Measurements from ENCODE around the gene NT5C2.

NT5C2 gene

DNA sequence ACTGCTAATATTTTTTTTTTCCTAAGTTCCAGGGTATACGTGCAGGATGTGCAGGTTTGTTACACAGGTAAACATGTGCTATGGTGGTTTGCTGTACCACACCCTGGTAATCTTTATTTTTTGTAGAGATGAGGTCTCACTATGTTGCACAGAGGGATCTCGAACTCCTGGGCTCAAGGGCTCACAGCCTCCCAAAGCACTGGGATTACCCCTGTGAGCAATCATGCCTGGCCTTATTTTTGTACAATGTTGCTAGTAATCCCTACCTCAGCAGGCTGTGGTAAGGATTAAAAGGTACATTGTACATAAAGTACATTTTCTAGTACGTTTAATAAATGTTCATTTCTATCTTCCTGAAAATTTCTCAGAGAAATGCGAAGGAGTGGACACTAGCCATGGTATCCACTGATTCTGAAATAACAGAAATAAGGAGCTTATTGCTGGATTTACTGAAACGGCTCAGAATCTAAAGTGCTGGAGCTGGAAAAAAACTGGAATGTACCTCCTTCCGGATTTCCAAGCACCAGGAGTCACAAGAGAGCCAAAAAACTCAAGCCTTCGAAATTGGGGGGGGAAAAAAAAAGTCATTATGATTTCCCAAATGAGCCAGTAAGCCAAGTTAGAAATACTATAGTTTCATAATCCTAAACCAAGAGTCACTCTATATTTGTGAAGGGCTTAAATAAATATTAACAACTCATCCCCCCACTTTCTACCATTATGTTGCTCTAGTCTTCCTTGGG, 69.6 kb downstream of the NT5C2 start:
- DNase-seq (ENCODE audit: low read depth in 2 of 2), result no peak

GRCh38 chr10:103120977-103121735, 71.9 kb downstream of the NT5C2 start:
- DNase-seq (ENCODE audit: low read depth in 2 of 2), result no peak

DNA sequence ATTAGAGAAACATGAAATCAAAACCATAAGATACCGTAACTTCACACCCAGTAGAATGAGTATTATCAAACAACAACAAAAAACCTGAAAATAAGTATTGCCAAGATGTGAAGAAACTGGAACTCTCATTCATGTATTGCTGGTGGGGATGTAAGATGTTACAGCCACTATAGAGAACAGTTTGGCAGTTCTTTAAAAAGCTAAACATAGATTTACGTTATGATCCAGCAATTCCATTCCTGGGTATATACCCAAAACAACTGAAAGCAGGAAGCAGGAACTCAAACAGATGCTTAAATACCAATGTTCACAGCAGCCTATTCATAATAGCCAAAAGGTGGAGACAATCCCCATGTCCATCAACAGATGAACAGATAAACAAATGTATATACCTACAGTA, 72.5 kb downstream of the NT5C2 start:
- no peak for DNase-seq (ENCODE audit: low read depth in 2 of 2)

- no peak for DNase-seq (ENCODE audit: low read depth in 2 of 2)
Measured at GRCh38 chr10:103117247-103117646, 75.8 kb downstream of the NT5C2 start.

DNA sequence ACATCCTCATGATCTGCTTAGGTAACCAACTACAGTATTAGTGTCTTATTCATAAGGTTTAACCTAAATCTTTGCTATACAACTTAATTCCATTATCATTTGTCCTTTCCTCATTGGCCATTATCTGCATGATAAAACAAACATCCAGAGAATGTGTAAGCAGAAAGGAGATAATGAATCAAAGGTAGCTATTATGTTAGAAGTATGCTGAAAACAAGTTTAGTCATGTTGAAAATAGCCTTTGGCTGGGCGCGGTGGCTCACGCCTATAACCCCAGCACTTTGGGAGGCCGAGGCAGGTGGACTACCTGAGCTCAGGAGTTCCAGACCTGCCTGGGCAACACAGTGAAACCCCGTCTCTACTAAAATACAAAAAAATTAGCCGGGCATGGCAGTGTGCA, 78.2 kb downstream of the NT5C2 start:
- no peak for DNase-seq (ENCODE audit: low read depth in 2 of 2)

DNA sequence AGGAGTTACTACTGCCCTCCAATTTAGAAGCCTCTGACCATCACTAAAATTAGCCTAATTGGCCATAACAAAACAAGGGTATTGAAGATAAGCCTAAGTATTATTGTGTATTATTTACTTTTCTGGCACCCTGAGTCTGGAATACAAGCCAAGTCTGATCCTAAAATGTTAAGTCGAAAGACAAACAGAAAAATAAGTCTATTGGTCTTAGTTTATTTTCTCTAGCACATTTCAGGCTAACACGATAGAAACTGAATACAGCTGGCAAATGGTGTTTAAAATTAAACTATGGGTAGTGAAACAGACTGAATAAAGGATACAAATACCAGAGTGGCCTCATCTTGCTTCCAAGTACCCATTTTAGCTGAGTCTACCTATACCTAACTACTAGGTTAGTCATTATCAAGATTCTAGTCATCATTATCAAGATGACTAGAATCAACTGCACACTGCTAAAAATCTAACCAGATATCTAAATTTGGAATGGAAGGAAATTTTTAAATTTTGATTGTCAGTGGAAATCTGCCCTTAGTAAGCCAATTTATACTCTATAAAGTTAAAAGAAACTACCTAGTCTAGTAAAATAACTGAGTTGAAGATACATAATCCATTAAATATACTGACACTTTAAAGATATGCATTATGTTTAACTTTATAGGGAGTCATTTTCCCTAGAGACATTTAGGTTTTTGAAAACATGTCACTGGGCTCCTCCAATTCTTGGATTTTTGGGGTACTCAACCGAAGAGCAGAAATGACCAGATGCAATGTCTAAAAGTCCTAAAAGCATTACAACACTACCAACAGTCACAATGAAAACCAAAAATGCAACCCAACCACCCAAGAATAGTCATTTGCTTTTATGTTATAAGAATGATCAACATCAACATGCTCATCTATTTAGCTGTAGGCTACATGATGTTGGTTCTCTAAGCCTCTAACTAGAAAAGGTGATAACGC, 80.9 kb downstream of the NT5C2 start:
- DNase-seq (ENCODE audit: low read depth in 2 of 2), result no peak

GRCh38 chr10:103111031-103111917, 81.8 kb downstream of the NT5C2 start:
- no peak for DNase-seq (ENCODE audit: low read depth in 2 of 2)

GRCh38 chr10:103110407-103110806, 82.7 kb downstream of the NT5C2 start:
- DNase-seq (ENCODE audit: low read depth in 2 of 2), result no peak

GRCh38 chr10:103109821-103110220, 83.3 kb downstream of the NT5C2 start:
- no peak for DNase-seq (ENCODE audit: low read depth in 2 of 2)

DNA sequence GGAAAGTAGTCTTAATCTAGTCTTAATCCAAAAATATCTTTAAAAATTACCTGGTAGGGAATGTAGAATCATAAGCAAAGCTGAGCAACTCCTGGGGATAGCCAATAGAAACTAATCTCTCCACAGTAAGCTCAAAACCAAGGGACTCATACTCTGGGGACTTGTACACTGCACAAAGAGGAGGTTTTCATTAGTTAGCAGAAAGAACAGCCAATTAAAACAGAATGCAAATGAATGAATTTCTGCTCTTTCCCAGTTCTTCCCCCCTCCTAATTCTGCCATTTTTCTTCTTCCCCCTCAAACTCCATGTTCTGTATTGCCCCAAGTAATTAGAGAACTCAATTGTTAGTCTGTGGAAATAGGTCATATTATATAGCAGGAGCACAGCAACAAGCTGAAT, 86.5 kb downstream of the NT5C2 start:
- no peak for DNase-seq (ENCODE audit: low read depth in 2 of 2)

- DNase-seq (ENCODE audit: low read depth in 2 of 2), result no peak
Measured at GRCh38 chr10:103105462-103105861, 87.6 kb downstream of the NT5C2 start.

- DNase-seq (ENCODE audit: low read depth in 2 of 2), result no peak
Measured at GRCh38 chr10:103104721-103105120, 88.4 kb downstream of the NT5C2 start.

DNA sequence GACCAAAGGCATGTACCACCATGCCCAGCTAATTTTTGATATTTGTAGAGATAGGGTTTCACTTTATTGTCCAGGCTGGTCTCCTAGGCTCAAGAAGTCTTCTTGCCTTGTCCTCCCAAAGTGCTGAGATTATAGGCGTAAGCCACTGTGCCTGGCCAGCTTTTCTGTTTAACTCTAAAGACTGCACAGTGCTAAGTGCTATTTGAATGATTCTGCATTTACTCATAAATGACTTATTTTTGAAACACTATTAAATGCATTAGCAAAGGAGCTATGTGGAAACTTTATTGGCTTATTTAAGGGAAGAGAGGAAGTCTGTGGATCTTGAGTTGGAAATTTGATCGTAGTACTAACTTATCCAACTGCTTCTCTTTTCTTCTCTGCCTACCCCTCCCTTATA, 89.1 kb downstream of the NT5C2 start:
- DNase-seq (ENCODE audit: low read depth in 2 of 2), result no peak

DNA sequence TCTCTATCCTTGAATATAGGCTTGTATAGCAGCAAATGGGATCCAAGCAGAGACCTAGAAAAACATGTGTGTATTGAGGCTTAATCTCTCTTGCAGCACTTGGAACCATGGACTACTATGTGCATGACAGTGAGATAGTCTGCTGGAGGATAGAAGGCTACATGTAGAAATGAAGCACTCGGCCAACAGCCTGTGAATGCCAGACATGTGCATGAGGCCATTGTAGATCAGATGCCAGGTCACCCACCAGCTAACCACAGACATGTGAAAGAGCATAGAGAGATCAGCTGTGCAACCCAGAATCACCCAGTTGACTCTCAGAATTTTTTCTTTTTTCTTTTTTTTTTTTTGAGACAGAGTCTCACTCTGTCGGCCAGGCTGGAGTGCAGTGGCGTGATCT, 90.9 kb downstream of the NT5C2 start:
- DNase-seq (ENCODE audit: low read depth in 2 of 2), result no peak

DNA sequence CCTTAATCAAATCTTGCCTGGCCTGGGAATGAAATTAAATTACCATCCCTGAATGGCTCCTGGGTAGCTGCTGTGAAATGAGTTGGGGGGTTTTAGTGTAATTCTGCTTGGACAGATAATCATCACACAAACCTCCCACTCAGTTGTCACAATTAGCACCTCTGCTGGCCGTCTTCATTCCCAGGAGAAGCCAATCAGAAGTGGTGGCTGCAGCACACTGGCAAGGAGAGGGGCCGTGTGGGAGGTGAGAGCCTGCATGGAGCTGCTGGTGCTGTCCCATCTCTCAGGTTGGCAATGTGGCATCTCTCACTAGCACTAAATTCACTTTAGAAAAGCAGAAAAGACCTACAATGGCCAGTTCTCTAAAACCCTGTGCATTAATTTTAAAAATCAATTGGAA, 92.5 kb downstream of the NT5C2 start:
- DNase-seq (ENCODE audit: low read depth in 2 of 2), result no peak

- DNase-seq (ENCODE audit: low read depth in 2 of 2), result no peak
Measured at GRCh38 chr10:103098240-103098639, 94.8 kb downstream of the NT5C2 start.

- no peak for DNase-seq (ENCODE audit: low read depth in 2 of 2)
Measured at GRCh38 chr10:103096130-103096529, 96.9 kb downstream of the NT5C2 start.

- DNase-seq (ENCODE audit: low read depth in 2 of 2), result no peak
Measured at GRCh38 chr10:103095005-103095404, 98.1 kb downstream of the NT5C2 start.

- DNase-seq (ENCODE audit: low read depth in 2 of 2), result no peak
Measured at GRCh38 chr10:103090911-103091310, 102.2 kb downstream of the NT5C2 start.

DNA sequence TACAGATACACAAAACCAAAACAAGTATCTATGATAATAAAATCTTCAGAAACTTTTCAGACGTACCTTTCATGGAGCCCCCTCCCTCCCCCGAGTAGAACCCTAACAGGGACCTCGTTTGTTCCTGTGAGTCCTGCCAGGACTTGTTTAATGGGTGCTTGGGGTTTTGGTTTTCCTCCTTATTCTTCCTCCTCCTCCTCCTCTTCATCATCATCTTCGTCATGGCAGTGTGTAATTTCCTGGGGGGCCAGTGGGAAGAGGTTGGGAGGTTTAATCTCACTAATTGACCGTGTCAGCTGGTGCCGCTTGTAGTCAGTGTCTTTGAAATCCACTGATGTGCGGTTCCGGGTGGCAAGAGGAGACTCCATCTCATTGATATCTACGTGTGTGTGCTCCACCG, 103.6 kb downstream of the NT5C2 start:
- no peak for DNase-seq (ENCODE audit: low read depth in 2 of 2)

- DNase-seq (ENCODE audit: low read depth in 2 of 2), result no peak
Measured at GRCh38 chr10:103086799-103087198, 106.3 kb downstream of the NT5C2 start.

Data from stimulated activated CD8-positive, alpha-beta memory T cell treated with anti-CD3 and anti-CD28 coated beads, Interleukin-7, amount 100 ng/mL, for 1 hour (primary cell).